MCF 10A (cell line): ENCODE data around the gene OR10AD1. TPM values are rescaled to one million over a fixed set of nuclear protein-coding genes. Genes with fewer than 3 reads are reported as not detected.

Experiments used
- Bru-seq: library from RNA; stranded (reverse); fragments of 400-500 nt; gene quantifications from one replicate; lab custom pipeline; 2021; lab: Mats Ljungman, UMichigan
- BruChase-seq, 2 experiments: library from RNA; stranded (reverse); fragments of 400-500 nt; gene quantifications; one replicate each; lab custom pipeline; 2021; lab: Mats Ljungman, UMichigan
- BruUV-seq: library from RNA; stranded (reverse); fragments of 400-500 nt; replicated peaks from 2 replicates; lab custom pipeline; 2021; lab: Mats Ljungman, UMichigan
- CTCF ChIA-PET: fragments of 300-600 bp; sonication (Branson Sonifier 250); formaldehyde crosslinking; extraction: SDS; loops from one replicate; lab custom pipeline; 2021; ENCODE audit warnings: antibody characterized with exemption, inconsistent platforms; lab: Yijun Ruan, JAX
- POLR2A ChIA-PET: fragments of 300-600, 350-650 bp; sonication (Branson Sonifier 250); formaldehyde crosslinking; extraction: SDS; loops from one replicate; lab custom pipeline; 2020; ENCODE audit warnings: antibody characterized with exemption, inconsistent platforms; lab: Yijun Ruan, JAX
- DNase-seq: peaks from one replicate; pipeline ENCODE4 v3.0.0-alpha.2; 2018; ENCODE audit not compliant: unreplicated experiment
- H3K27ac Mint-ChIP-seq: one replicate; pipeline ENCODE4 v1.8.0; 2022; ENCODE audit warnings: mild to moderate bottlenecking, low read depth, mixed read lengths; ENCODE audit not compliant: unreplicated experiment
- H3K27me3 Mint-ChIP-seq: one replicate; pipeline ENCODE4 v1.8.0; 2022; ENCODE audit warnings: mixed read lengths; ENCODE audit not compliant: insufficient read depth, unreplicated experiment
- H3K36me3 Mint-ChIP-seq: one replicate; pipeline ENCODE4 v1.8.0; 2022; ENCODE audit warnings: mild to moderate bottlenecking, moderate library complexity, mixed read lengths; ENCODE audit not compliant: insufficient read depth, unreplicated experiment
- H3K4me1 Mint-ChIP-seq: one replicate; pipeline ENCODE4 v1.8.0; 2022; ENCODE audit warnings: mixed read lengths; ENCODE audit not compliant: insufficient read depth, unreplicated experiment
- H3K4me3 Mint-ChIP-seq: one replicate; pipeline ENCODE4 v1.8.0; 2022; ENCODE audit warnings: mild to moderate bottlenecking, moderate library complexity, mixed read lengths; ENCODE audit not compliant: unreplicated experiment
- H3K9me3 Mint-ChIP-seq: one replicate; pipeline ENCODE4 v1.8.0; 2022; ENCODE audit warnings: mixed read lengths; ENCODE audit not compliant: unreplicated experiment
- intact Hi-C: fragments of 100-400 bp; cut with micrococcal nuclease; formaldehyde crosslinking; loops from 2 replicates; pipeline ENCODE4 v1.14.1; 2022
- long read RNA-seq: library from polyadenylated mRNA; stranded (forward); transcript quantifications from one replicate; pipeline ENCODE4 v2.0.0, GENCODE V29; 2022
- total RNA-seq: library from RNA; stranded (reverse); gene quantifications from 2 replicates; pipeline ENCODE4 v1.2.3, GENCODE V29; 2022
- TF ChIP-seq, protein P1 (sequence below): fragments of 200-600 bp; IDR thresholded peaks from one replicate; pipeline ENCODE4 v1.8.0; 2022; ENCODE audit warnings: antibody characterized with exemption, mild to moderate bottlenecking; ENCODE audit not compliant: unreplicated experiment

OR10AD1 gene, protein sequence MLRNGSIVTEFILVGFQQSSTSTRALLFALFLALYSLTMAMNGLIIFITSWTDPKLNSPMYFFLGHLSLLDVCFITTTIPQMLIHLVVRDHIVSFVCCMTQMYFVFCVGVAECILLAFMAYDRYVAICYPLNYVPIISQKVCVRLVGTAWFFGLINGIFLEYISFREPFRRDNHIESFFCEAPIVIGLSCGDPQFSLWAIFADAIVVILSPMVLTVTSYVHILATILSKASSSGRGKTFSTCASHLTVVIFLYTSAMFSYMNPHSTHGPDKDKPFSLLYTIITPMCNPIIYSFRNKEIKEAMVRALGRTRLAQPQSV
- total RNA-seq = not detected in 2 replicates
- not detected for Bru-seq, nascent RNA
- BruChase-seq, experiment 1, labeled RNA remaining after a 6-hour chase = not detected
- BruChase-seq, experiment 2, labeled RNA remaining after a 2-hour chase = not detected
- long read RNA-seq = 0 reads

DNA sequence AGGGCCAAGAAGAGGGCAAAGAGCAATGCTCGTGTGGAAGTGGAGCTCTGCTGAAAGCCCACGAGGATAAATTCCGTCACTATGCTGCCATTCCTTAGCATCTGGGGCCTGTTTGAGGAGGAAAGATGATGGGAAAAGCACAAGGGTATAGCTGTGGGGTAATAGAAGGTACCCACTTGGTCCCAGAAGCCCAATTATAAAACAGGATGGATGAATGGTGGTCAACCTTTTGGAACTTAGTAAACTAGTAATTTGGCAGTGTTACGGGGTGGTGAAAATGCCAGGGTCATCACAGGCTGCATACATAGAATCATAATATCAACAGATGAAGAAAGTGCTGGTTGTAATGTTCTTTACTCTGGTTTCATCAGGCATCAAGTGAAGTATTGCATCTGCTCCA lies at the start of gene OR10AD1:
Gene OR10AD1 (minus strand): TSS at position 101 of the 400 bp plus-strand sequence. CDS start 0 bp downstream, at position 101.
- Mint-ChIP-seq H3K4me3 (no peak within 1 kb of the TSS), H3K27ac (no peak within 1 kb of the TSS), H3K9me3 (peaks cover 6% of the 10 kb centered on the region), H3K4me1 (no peaks in the 10 kb centered on the region), H3K27me3 (peaks cover 49% of the 10 kb centered on the region), H3K36me3 (no peaks in the 10 kb centered on the region)
- DNase-seq = no peak
- TF ChIP-seq, protein P1, sequence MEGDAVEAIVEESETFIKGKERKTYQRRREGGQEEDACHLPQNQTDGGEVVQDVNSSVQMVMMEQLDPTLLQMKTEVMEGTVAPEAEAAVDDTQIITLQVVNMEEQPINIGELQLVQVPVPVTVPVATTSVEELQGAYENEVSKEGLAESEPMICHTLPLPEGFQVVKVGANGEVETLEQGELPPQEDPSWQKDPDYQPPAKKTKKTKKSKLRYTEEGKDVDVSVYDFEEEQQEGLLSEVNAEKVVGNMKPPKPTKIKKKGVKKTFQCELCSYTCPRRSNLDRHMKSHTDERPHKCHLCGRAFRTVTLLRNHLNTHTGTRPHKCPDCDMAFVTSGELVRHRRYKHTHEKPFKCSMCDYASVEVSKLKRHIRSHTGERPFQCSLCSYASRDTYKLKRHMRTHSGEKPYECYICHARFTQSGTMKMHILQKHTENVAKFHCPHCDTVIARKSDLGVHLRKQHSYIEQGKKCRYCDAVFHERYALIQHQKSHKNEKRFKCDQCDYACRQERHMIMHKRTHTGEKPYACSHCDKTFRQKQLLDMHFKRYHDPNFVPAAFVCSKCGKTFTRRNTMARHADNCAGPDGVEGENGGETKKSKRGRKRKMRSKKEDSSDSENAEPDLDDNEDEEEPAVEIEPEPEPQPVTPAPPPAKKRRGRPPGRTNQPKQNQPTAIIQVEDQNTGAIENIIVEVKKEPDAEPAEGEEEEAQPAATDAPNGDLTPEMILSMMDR = no peak
- no TSS peak for BruUV-seq
- ChIA-PET POLR2A (no interaction called here), CTCF (interaction anchor here (0.9 to 1.2 kb wide), 2 partner anchors 14 to 415 kb away, joined by 3 to 5 read pairs; no protein-coding TSS in a partner anchor)
- intact Hi-C loops = no loop called here

- Mint-ChIP-seq H3K27ac (no peak overlapping the region), H3K9me3 (peaks cover 2% of the 10 kb centered on the region), H3K36me3 (no peaks in the 10 kb centered on the region), H3K27me3 (peaks cover 86% of the 10 kb centered on the region), H3K4me1 (no peaks in the 10 kb centered on the region), H3K4me3 (no peak overlapping the region)
- no peak for DNase-seq
- TF ChIP-seq, protein P1 = no peak
- no TSS peak for BruUV-seq
- intact Hi-C loops = no loop called here
- CTCF ChIA-PET = interaction anchor here (0.6 kb wide), 1 partner anchor 676 kb away, joined by 4 read pairs; no protein-coding TSS in a partner anchor
- POLR2A ChIA-PET = no interaction called here
Observed at GRCh38 chr12:48247181-48247966, 44.3 kb upstream of the OR10AD1 start.

DNA sequence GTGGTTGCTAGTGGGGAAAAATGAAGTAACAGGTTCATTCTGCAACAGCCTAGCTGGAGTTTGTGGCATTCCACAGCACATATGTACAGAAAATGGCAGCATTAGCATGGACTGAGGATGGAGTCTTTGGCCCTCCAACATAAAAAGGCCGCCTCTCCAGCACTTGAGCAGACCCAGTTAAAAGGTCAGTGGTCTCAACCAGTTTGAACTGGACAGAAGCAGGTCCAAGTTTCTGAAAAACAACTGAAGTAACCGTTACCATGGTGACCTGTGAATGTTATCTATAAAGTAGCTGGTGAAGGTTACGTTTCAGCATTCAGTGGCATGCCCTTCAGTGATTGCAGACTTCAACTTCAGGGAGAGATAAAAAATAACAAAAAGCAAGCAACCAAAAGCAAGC lies 34.1 kb upstream of the OR10AD1 start:
- no peak overlapping the region for H3K4me3 Mint-ChIP-seq
- no peak overlapping the region for H3K27ac Mint-ChIP-seq
- DNase-seq = no peak
- H3K27me3 Mint-ChIP-seq = peaks cover 66% of the 10 kb centered on the region
- intact Hi-C loops = no loop called here
- H3K9me3 Mint-ChIP-seq = peaks cover 6% of the 10 kb centered on the region
- no TSS peak for BruUV-seq
- no peaks in the 10 kb centered on the region for H3K4me1 Mint-ChIP-seq
- ChIA-PET CTCF (interaction anchor here (0.6 kb wide), 1 partner anchor 550 kb away, joined by 3 read pairs; no protein-coding TSS in a partner anchor), POLR2A (no interaction called here)
- TF ChIP-seq, protein P1 = no peak
- H3K36me3 Mint-ChIP-seq = no peaks in the 10 kb centered on the region
